Measurements from ENCODE around the gene MLH3. TPM values are rescaled to one million over a fixed set of nuclear protein-coding genes. Genes with fewer than 3 reads are reported as not detected.

MLH3 gene
- total RNA-seq, 1 donor from 2014 or later = 41.5 TPM

DNA sequence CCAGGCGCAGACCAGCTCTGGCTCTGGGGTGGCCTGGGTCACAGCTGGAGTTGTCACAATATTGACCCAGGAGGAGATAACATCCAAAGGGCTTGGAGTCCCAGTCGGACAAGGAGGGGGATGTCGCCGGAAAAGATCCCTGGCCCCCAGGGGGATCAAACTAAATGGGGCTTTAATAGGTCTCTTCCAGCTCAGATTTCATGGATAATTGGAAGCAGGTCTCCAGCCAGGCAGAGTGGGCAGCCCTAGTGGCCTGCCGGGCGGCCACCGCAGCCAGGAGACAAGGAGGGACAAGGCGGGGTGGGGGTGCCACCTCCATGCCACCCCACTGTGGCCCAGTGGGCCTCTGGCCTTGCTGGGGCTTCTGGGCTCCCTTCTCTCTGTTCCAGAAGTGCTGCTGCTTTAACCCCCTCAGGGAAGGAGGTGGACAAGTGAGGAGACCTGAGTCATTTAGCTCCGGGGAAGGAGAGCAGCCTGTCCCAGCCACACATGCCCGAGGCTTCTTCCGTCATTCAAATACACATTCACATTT lies 72.8 kb downstream of the MLH3 start:
- Histone ChIP-seq H3K4me1 (peaks cover 45% of the 10 kb centered on the region), H3K36me3 (no peaks in the 10 kb centered on the region), H3K9ac (no peak overlapping the region), H3K4me3 (no peak overlapping the region), H3K27me3 (peaks cover 28% of the 10 kb centered on the region), H3K79me2 (ENCODE audit: low read depth) (no peaks in the 10 kb centered on the region), H3K4me2 (peak overlapping the region; percentile 36), H3K9me3 (ENCODE audit: low read depth) (no peaks in the 10 kb centered on the region), H2AFZ (replicated peaks) (no peak overlapping the region), H4K20me1 (ENCODE audit: low read depth) (peaks cover 11% of the 10 kb centered on the region), H3K27ac (no peak overlapping the region), H3F3A (ENCODE audit: low read depth) (peaks cover 23% of the 10 kb centered on the region)
- peak; percentile 29 for DNase-seq (ENCODE audit: low spot score)
- Mint-ChIP-seq H3K36me3 (no peaks in the 10 kb centered on the region), H3K27me3 (ENCODE audit: insufficient read depth, low read depth) (peaks cover 22% of the 10 kb centered on the region), H3K4me1 (peaks cover 78% of the 10 kb centered on the region), H3K4me3 (peak overlapping the region; percentile 29), H3K27ac (peak overlapping the region; percentile 90), H3K9me3 (no peaks in the 10 kb centered on the region)
- no peak for TF ChIP-seq EZH2 (IDR thresholded peaks at IDR 0.05)
- no peak for TF ChIP-seq EZH2phosphoT487 (IDR thresholded peaks at IDR 0.05)
- TF ChIP-seq, protein P1, sequence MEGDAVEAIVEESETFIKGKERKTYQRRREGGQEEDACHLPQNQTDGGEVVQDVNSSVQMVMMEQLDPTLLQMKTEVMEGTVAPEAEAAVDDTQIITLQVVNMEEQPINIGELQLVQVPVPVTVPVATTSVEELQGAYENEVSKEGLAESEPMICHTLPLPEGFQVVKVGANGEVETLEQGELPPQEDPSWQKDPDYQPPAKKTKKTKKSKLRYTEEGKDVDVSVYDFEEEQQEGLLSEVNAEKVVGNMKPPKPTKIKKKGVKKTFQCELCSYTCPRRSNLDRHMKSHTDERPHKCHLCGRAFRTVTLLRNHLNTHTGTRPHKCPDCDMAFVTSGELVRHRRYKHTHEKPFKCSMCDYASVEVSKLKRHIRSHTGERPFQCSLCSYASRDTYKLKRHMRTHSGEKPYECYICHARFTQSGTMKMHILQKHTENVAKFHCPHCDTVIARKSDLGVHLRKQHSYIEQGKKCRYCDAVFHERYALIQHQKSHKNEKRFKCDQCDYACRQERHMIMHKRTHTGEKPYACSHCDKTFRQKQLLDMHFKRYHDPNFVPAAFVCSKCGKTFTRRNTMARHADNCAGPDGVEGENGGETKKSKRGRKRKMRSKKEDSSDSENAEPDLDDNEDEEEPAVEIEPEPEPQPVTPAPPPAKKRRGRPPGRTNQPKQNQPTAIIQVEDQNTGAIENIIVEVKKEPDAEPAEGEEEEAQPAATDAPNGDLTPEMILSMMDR (IDR thresholded peaks at IDR 0.05) = no peak

DNA sequence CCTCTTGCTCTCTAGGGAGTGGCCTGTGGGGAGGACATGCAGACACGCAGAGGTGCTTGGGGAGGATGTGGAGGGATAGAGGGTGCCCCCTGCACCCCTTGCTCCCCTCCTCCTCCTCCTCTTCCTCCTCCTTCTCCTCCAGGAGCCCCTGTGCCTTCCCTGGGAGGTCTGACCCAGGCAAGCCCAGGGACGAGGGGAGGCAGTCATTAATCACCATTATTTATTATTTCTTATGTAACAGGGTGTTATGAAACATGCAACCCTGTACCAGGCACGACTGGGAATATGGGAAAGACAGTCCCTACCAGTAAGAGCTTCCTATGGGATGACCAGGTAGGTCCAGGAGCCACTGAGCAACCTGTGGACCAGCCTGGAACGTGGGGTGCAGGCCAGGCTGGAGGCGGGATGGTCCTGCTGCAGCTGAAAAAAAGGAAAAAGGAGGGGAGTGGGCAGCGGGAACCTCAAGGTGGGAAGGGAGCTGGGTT lies 73.3 kb downstream of the MLH3 start:
- Histone ChIP-seq H3K27me3 (peaks cover 23% of the 10 kb centered on the region), H2AFZ (replicated peaks) (no peak overlapping the region), H3K4me3 (no peak overlapping the region), H3K36me3 (no peaks in the 10 kb centered on the region), H3K4me2 (peak overlapping the region; percentile 36), H3K9me3 (ENCODE audit: low read depth) (no peaks in the 10 kb centered on the region), H4K20me1 (ENCODE audit: low read depth) (peaks cover 11% of the 10 kb centered on the region), H3K27ac (no peak overlapping the region), H3K79me2 (ENCODE audit: low read depth) (no peaks in the 10 kb centered on the region), H3F3A (ENCODE audit: low read depth) (peaks cover 23% of the 10 kb centered on the region), H3K4me1 (peaks cover 45% of the 10 kb centered on the region), H3K9ac (no peak overlapping the region)
- H3K4me1 Mint-ChIP-seq = peaks cover 76% of the 10 kb centered on the region
- H3K36me3 Mint-ChIP-seq = no peaks in the 10 kb centered on the region
- no peaks in the 10 kb centered on the region for H3K9me3 Mint-ChIP-seq
- TF ChIP-seq, protein P1 (IDR thresholded peaks at IDR 0.05) = no peak
- no peak overlapping the region for H3K27ac Mint-ChIP-seq
- peak overlapping the region; percentile 46 for H3K4me3 Mint-ChIP-seq
- DNase-seq (ENCODE audit: low spot score) = no peak
- H3K27me3 Mint-ChIP-seq (ENCODE audit: insufficient read depth, low read depth) = peaks cover 20% of the 10 kb centered on the region

GRCh38 chr14:74977164-74977900 lies 73.9 kb downstream of the MLH3 start:
- peak overlapping the region; percentile 19 for H3K27ac Mint-ChIP-seq
- Histone ChIP-seq H3F3A (ENCODE audit: low read depth) (peaks cover 23% of the 10 kb centered on the region), H3K79me2 (ENCODE audit: low read depth) (no peaks in the 10 kb centered on the region), H3K9ac (no peak overlapping the region), H3K4me1 (peaks cover 45% of the 10 kb centered on the region), H3K36me3 (no peaks in the 10 kb centered on the region), H3K27ac (no peak overlapping the region), H2AFZ (replicated peaks) (no peak overlapping the region), H3K4me3 (no peak overlapping the region), H3K4me2 (no peak overlapping the region), H4K20me1 (ENCODE audit: low read depth) (peaks cover 11% of the 10 kb centered on the region), H3K27me3 (peaks cover 17% of the 10 kb centered on the region), H3K9me3 (ENCODE audit: low read depth) (no peaks in the 10 kb centered on the region)
- no peaks in the 10 kb centered on the region for H3K36me3 Mint-ChIP-seq
- no peak for DNase-seq (ENCODE audit: low spot score)
- peaks cover 20% of the 10 kb centered on the region for H3K27me3 Mint-ChIP-seq (ENCODE audit: insufficient read depth, low read depth)
- TF ChIP-seq EZH2 (IDR thresholded peaks at IDR 0.05) (no peak), EZH2phosphoT487 (IDR thresholded peaks at IDR 0.05) (no peak)
- TF ChIP-seq, protein P1 (IDR thresholded peaks at IDR 0.05) = no peak
- H3K9me3 Mint-ChIP-seq = no peaks in the 10 kb centered on the region
- peaks cover 75% of the 10 kb centered on the region for H3K4me1 Mint-ChIP-seq
- H3K4me3 Mint-ChIP-seq = no peak overlapping the region

All from neural progenitor cell (in vitro differentiated cells).